Measurements from ENCODE around the gene NIPAL3.

Gene NIPAL3

DNA sequence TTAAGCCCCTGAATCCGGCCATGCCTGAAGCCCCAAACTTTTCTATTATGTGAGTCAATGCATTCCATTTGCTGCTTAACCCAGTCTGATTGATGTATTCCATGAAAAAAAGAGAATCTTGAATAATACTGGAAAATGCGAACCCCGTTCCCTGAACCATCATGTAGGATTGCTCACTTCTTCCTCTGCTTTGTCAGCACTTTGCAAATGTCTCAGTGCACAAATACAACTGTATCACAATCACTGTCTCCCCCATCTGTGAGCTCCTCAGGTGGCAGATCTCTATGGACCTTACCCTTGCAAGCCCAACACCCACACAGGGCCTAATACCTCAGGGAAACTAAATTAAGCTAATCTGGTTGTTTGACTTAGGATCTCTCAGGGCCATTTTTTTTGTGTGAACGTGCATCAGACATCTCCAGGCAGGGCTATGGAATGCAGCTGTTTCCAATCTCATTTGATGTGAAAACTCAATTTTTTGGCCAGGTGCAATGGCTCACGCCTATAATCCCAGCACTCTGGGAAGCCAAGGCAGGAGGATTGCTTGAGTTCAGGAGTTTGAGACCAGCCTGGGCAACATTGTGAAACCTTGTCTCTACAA lies 84.9 kb downstream of the NIPAL3 start:
- peaks cover 11% of the 10 kb centered on the region; the same call in 1 of the 2 replicates for H3K27me3 ChIP-seq (ENCODE audit: insufficient read depth, low read length)
- no peaks in the 10 kb centered on the region for H3K9me3 ChIP-seq (ENCODE audit: insufficient read depth, low read depth, low read length)
- no peak overlapping the region for H3K27ac ChIP-seq (ENCODE audit: low read depth, low read length)
- no peak overlapping the region for H3K4me3 ChIP-seq (ENCODE audit: low read length)
- no peaks in the 10 kb centered on the region for H3K36me3 ChIP-seq (ENCODE audit: insufficient read depth, low read length)
- H3K4me1 ChIP-seq (ENCODE audit: insufficient read depth, low read length) = peaks cover 18% of the 10 kb centered on the region
- no peak overlapping the region for H3K9ac ChIP-seq (ENCODE audit: low read depth, low read length)
- 92% methylated on average over 5 of the region's 5 CpGs for WGBS

DNA sequence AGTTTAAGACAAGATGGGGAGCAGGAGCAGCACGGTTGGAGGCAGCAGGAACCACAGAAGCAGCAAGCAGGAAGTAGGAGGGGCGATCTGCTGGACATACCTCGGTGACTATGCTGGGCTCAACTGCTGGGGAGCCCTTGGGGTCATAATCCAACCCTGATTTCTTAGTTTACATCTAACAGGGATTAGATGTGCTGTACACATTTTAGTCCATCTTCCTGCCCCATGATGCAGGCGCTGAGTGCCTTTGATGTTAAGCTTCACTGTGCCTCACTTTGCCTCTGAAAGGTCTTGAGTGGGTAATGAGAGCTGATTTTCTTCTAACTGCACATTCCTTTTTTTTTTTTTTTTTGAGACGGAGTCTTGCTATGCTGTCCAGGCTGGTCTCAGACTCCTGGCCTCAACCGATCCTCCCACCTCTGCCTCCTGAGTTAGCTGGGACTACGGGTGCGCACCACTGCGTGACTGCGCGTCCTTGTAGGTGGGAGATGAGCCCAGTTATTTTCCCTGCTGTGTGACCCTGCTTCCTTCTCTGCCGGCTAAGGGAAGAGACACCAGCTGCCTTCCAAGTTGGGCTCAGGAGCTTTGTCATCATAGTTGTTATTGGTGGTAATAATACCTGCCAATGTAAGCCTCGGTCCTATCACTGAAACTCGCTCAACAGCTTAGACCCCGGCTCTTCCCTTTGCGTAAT lies 85.9 kb downstream of the NIPAL3 start:
- H3K4me3 ChIP-seq (ENCODE audit: low read length) = peak overlapping the region; percentile 91
- 78% methylated on average over 16 of the region's 16 CpGs for WGBS
- H3K4me1 ChIP-seq (ENCODE audit: insufficient read depth, low read length) = peaks cover 18% of the 10 kb centered on the region
- H3K9me3 ChIP-seq (ENCODE audit: insufficient read depth, low read depth, low read length) = no peaks in the 10 kb centered on the region
- peaks cover 11% of the 10 kb centered on the region; the same call in 1 of the 2 replicates for H3K27me3 ChIP-seq (ENCODE audit: insufficient read depth, low read length)
- H3K9ac ChIP-seq (ENCODE audit: low read depth, low read length) = 0 out of 2 replicates have a peak overlapping the region, but pooled peaks have one; percentile 62
- no peaks in the 10 kb centered on the region for H3K36me3 ChIP-seq (ENCODE audit: insufficient read depth, low read length)
- no peak overlapping the region for H3K27ac ChIP-seq (ENCODE audit: low read depth, low read length)

DNA sequence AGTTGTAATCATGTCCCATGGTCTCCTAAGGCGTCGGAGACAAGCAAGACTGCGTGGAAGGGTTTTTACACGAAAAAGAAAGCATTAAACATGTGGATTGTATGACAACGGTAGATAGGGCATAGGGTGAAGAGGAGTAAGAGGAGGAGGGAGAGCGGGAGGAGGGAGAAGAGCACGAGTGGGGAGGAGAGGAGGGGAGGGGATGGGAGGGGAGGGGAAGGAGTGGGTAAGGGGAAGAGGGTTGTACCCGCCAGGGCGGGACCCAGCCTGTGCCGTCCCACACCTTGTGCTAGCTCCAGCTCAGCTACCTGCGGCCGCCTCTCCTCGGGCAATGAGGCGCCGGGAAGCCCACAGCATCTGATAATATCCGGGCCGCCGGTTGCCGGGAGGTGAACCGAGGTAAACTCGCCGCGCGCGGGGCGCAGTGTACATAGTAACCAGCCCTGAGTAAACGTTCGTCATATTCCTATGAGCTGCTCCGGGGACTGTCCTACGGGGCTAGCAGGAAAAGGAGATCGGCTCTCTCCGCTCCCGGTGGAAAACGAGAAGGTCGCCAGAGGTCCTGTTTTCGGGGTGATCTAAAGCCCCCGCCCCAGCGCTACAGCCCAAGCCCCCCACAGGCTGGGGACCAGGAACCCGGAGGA lies 86.6 kb downstream of the NIPAL3 start:
- Histone ChIP-seq H3K27me3 (ENCODE audit: insufficient read depth, low read length) (peaks cover 11% of the 10 kb centered on the region; the same call in 1 of the 2 replicates), H3K36me3 (ENCODE audit: insufficient read depth, low read length) (no peaks in the 10 kb centered on the region), H3K27ac (ENCODE audit: low read depth, low read length) (peak overlapping the region; percentile 62; the same call in 1 of the 2 replicates), H3K4me1 (ENCODE audit: insufficient read depth, low read length) (peaks cover 23% of the 10 kb centered on the region), H3K4me3 (ENCODE audit: low read length) (peak overlapping the region; percentile 91), H3K9ac (ENCODE audit: low read depth, low read length) (peak overlapping the region; percentile 62), H3K9me3 (ENCODE audit: insufficient read depth, low read depth, low read length) (no peaks in the 10 kb centered on the region)
- WGBS = 5% methylated on average over 39 of the region's 39 CpGs

- peaks cover 26% of the 10 kb centered on the region for H3K4me1 ChIP-seq (ENCODE audit: insufficient read depth, low read length)
- H3K9me3 ChIP-seq (ENCODE audit: insufficient read depth, low read depth, low read length) = no peaks in the 10 kb centered on the region
- H3K4me3 ChIP-seq (ENCODE audit: low read length) = peak within 1 kb of the TSS; percentile 91
- H3K27me3 ChIP-seq (ENCODE audit: insufficient read depth, low read length) = peaks cover 11% of the 10 kb centered on the region; the same call in 1 of the 2 replicates
- H3K9ac ChIP-seq (ENCODE audit: low read depth, low read length) = peak within 1 kb of the TSS; percentile 62
- no peaks in the 10 kb centered on the region for H3K36me3 ChIP-seq (ENCODE audit: insufficient read depth, low read length)
- under 1% methylated on average over 53 of the region's 53 CpGs for WGBS
- H3K27ac ChIP-seq (ENCODE audit: low read depth, low read length) = peak within 1 kb of the TSS; percentile 62; the same call in 1 of the 2 replicates
These were observed 87.1 kb downstream of the NIPAL3 start, which contains the start of gene RCAN3 for GRCh38 chr1:24502709-24503058. Gene RCAN3, plus strand, starts transcription at chr1:24502836. Its CDS starts 11,537 bp downstream, at chr1:24514373.

GRCh38 chr1:24503059-24503751 lies 87.6 kb downstream of the NIPAL3 start:
- WGBS = 4% methylated on average over 36 of the region's 53 CpGs
- Histone ChIP-seq H3K36me3 (ENCODE audit: insufficient read depth, low read length) (no peaks in the 10 kb centered on the region), H3K9ac (ENCODE audit: low read depth, low read length) (peak overlapping the region; percentile 61), H3K27ac (ENCODE audit: low read depth, low read length) (no peak overlapping the region), H3K4me3 (ENCODE audit: low read length) (peak overlapping the region; percentile 91), H3K27me3 (ENCODE audit: insufficient read depth, low read length) (peaks cover 11% of the 10 kb centered on the region; the same call in 1 of the 2 replicates), H3K4me1 (ENCODE audit: insufficient read depth, low read length) (peaks cover 27% of the 10 kb centered on the region), H3K9me3 (ENCODE audit: insufficient read depth, low read depth, low read length) (no peaks in the 10 kb centered on the region)

DNA sequence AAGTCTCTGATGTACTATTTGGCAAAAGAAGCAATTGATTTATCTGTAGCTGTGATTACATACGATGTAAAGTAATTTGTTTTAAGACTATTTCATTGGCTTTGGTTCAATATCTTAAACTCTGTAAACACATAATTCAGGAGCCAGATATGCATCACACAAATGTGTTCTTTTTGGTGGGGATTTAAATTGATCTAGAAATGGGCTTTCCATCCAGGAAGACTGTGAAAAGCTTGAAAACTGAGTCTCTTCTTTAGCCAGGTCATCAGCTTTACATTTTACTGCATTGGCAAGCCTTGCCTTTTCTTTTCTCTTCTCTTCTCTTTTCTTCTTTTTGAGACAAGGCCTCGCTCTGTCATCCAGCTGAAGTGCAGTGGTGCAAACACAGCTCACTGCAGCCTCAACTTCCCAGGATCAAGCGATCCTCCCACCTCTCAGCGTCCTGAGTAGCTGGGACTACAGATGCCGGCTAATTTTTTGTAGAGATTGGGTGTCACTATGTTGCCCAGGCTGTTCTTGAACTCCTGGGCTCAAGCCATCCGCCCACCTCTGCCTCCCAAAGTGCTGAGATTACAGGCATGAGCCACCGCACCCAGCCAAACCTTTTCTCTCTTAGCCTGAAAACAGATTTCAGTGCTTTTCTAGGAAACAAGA lies 88.4 kb downstream of the NIPAL3 start:
- Histone ChIP-seq H3K4me3 (ENCODE audit: low read length) (peak overlapping the region; percentile 91), H3K9ac (ENCODE audit: low read depth, low read length) (no peak overlapping the region), H3K27me3 (ENCODE audit: insufficient read depth, low read length) (peaks cover 11% of the 10 kb centered on the region; the same call in 1 of the 2 replicates), H3K4me1 (ENCODE audit: insufficient read depth, low read length) (peaks cover 31% of the 10 kb centered on the region), H3K9me3 (ENCODE audit: insufficient read depth, low read depth, low read length) (no peaks in the 10 kb centered on the region), H3K27ac (ENCODE audit: low read depth, low read length) (no peak overlapping the region), H3K36me3 (ENCODE audit: insufficient read depth, low read length) (no peaks in the 10 kb centered on the region)
- WGBS = 73% methylated on average over 6 of the region's 7 CpGs

DNA sequence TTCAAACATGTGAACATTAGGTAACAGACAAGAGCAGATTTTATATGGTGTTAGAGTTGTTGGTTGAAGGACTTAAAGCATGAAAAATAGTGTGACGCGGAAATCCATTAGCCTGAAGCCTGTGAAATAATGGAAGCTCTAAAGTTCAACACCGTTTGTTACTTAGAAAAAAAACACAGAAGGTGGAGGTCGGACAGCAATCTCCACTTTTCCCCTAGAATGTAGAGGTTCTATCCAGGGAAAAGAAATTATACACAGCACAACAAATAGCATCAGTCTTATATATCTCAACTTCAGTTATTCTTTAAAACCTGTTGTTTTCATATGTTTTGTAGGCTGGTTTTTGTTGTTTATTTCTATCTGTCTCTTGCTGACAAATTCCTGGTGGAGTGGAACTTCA lies 89.0 kb downstream of the NIPAL3 start:
- Histone ChIP-seq H3K9ac (ENCODE audit: low read depth, low read length) (no peak overlapping the region), H3K27me3 (ENCODE audit: insufficient read depth, low read length) (peaks cover 11% of the 10 kb centered on the region; the same call in 1 of the 2 replicates), H3K9me3 (ENCODE audit: insufficient read depth, low read depth, low read length) (no peaks in the 10 kb centered on the region), H3K27ac (ENCODE audit: low read depth, low read length) (no peak overlapping the region), H3K4me3 (ENCODE audit: low read length) (peak overlapping the region; percentile 91; the same call in 1 of the 2 replicates), H3K4me1 (ENCODE audit: insufficient read depth, low read length) (peaks cover 33% of the 10 kb centered on the region), H3K36me3 (ENCODE audit: insufficient read depth, low read length) (no peaks in the 10 kb centered on the region)
- 89% methylated on average over 4 of the region's 4 CpGs for WGBS

GRCh38 chr1:24505816-24506215 lies 90.2 kb downstream of the NIPAL3 start:
- H3K4me3 ChIP-seq (ENCODE audit: low read length) = no peak overlapping the region
- peaks cover 34% of the 10 kb centered on the region for H3K4me1 ChIP-seq (ENCODE audit: insufficient read depth, low read length)
- no peak overlapping the region for H3K27ac ChIP-seq (ENCODE audit: low read depth, low read length)
- 91% methylated on average over 4 of the region's 4 CpGs for WGBS
- no peaks in the 10 kb centered on the region for H3K36me3 ChIP-seq (ENCODE audit: insufficient read depth, low read length)
- H3K9me3 ChIP-seq (ENCODE audit: insufficient read depth, low read depth, low read length) = no peaks in the 10 kb centered on the region
- H3K9ac ChIP-seq (ENCODE audit: low read depth, low read length) = no peak overlapping the region
- peaks cover 11% of the 10 kb centered on the region; the same call in 1 of the 2 replicates for H3K27me3 ChIP-seq (ENCODE audit: insufficient read depth, low read length)

DNA sequence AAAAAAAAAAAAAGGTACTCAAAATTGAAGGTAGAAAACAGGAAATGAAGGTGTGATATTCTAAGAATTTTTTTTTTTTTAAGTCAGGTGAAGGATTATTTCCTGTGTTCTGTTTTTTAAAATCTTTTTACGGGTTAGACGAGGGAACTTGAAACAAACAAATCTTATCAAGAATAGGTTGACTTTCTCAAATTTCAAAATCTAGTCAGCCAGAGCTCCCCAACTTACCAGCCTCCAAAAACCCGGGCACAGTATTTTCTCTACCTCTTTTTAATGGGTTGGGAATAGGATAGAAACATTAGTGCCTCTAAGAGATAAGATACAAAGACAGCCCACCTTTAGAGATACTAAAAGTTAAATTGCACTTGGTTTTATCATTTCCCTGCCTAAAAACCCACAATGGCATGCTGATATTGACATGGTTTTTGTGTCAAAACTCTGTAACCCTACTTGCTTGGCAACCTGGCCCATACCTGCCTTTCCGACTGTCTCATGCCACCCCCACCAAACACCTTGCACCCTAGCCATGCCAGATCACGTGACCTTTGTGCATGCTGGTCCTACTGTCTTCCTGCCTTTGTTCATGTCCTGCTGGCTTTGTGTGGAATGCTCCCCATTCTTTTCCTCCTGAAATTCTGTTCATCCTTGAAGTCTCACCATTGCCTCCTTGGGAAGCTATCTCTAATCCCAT lies 91.2 kb downstream of the NIPAL3 start:
- Histone ChIP-seq H3K9me3 (ENCODE audit: insufficient read depth, low read depth, low read length) (no peaks in the 10 kb centered on the region), H3K27ac (ENCODE audit: low read depth, low read length) (peak overlapping the region; percentile 24; the same call in 1 of the 2 replicates), H3K4me3 (ENCODE audit: low read length) (no peak overlapping the region), H3K9ac (ENCODE audit: low read depth, low read length) (no peak overlapping the region), H3K4me1 (ENCODE audit: insufficient read depth, low read length) (peaks cover 34% of the 10 kb centered on the region), H3K27me3 (ENCODE audit: insufficient read depth, low read length) (peaks cover 8% of the 10 kb centered on the region; the same call in 1 of the 2 replicates), H3K36me3 (ENCODE audit: insufficient read depth, low read length) (no peaks in the 10 kb centered on the region)
- WGBS = 84% methylated on average over 4 of the region's 5 CpGs

DNA sequence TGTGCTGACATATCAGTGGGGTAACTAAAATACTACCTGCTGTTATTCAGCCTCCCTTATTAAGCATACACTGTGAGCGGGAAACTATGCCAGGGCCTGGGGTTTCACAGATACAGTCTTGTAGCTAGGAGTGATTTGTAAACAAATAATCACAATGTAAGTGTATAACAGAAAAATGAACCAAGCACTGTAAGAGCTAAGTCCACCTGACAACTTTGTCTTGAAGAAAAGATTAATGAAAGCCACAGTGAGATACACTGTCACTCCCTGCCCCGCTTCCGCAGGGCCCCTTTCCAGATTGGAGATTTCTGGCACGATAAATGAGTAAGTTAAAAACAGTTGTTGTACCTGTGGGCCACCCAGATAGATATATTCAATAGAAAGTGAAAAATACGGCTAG lies 91.8 kb downstream of the NIPAL3 start:
- peaks cover 7% of the 10 kb centered on the region; the same call in 1 of the 2 replicates for H3K27me3 ChIP-seq (ENCODE audit: insufficient read depth, low read length)
- WGBS = 92% methylated on average over 4 of the region's 5 CpGs
- no peaks in the 10 kb centered on the region for H3K36me3 ChIP-seq (ENCODE audit: insufficient read depth, low read length)
- peaks cover 34% of the 10 kb centered on the region for H3K4me1 ChIP-seq (ENCODE audit: insufficient read depth, low read length)
- H3K9ac ChIP-seq (ENCODE audit: low read depth, low read length) = no peak overlapping the region
- peak overlapping the region; percentile 24; the same call in 1 of the 2 replicates for H3K27ac ChIP-seq (ENCODE audit: low read depth, low read length)
- no peak overlapping the region for H3K4me3 ChIP-seq (ENCODE audit: low read length)
- H3K9me3 ChIP-seq (ENCODE audit: insufficient read depth, low read depth, low read length) = no peaks in the 10 kb centered on the region

Measured in HUES64 (cell line).